Stimulated activated naive CD4-positive, alpha-beta T cell treated with Interleukin-2 at 50 U/mL for 16 hours (primary cell): ENCODE measurements around the gene SSR1.

Experiments
- DNase-seq: peaks from one replicate; lab custom pipeline; 2025; lab: John Stamatoyannopoulos, UW

SSR1 gene

GRCh38 chr6:7257521-7258230 lies 55.3 kb downstream of the SSR1 start:
- no peak for DNase-seq

- DNase-seq, result no peak
These were observed 56.2 kb downstream of the SSR1 start for GRCh38 chr6:7256785-7257184.

- no peak for DNase-seq
These were observed 57.1 kb downstream of the SSR1 start for GRCh38 chr6:7255918-7256317.

GRCh38 chr6:7254980-7255835 lies 57.8 kb downstream of the SSR1 start:
- DNase-seq, result no peak

GRCh38 chr6:7252390-7252789 lies 60.6 kb downstream of the SSR1 start:
- DNase-seq, result no peak

- DNase-seq, result no peak
These were observed 61.2 kb downstream of the SSR1 start for GRCh38 chr6:7251646-7252260.

- DNase-seq, result no peak
These were observed 62.2 kb downstream of the SSR1 start for GRCh38 chr6:7250812-7251211.

- no peak for DNase-seq
These were observed 62.9 kb downstream of the SSR1 start for GRCh38 chr6:7249946-7250643.

- no peak for DNase-seq
These were observed 63.6 kb downstream of the SSR1 start for GRCh38 chr6:7249391-7249790.

- no peak for DNase-seq
These were observed 65.2 kb downstream of the SSR1 start for GRCh38 chr6:7247828-7248227.

- no peak for DNase-seq
These were observed 65.9 kb downstream of the SSR1 start for GRCh38 chr6:7247179-7247456.

GRCh38 chr6:7246401-7247178 lies 66.4 kb downstream of the SSR1 start:
- DNase-seq, result no peak

GRCh38 chr6:7245668-7246393 lies 67.2 kb downstream of the SSR1 start:
- DNase-seq, result no peak

- DNase-seq, result peak; percentile 11
These were observed 69.6 kb downstream of the SSR1 start for GRCh38 chr6:7243179-7243981.

- DNase-seq, result no peak
These were observed 70.2 kb downstream of the SSR1 start for GRCh38 chr6:7242835-7243178.

- DNase-seq, result no peak
These were observed 71.0 kb downstream of the SSR1 start for GRCh38 chr6:7241709-7242645.

GRCh38 chr6:7241160-7241559 lies 71.8 kb downstream of the SSR1 start:
- no peak for DNase-seq

- DNase-seq, result no peak
These were observed 72.6 kb downstream of the SSR1 start for GRCh38 chr6:7240351-7240750.

- DNase-seq, result no peak
These were observed 73.4 kb downstream of the SSR1 start for GRCh38 chr6:7239590-7239948.
